CD8-positive, alpha-beta memory T cell (primary cell): ENCODE measurements around the gene PIGK. TPM values are rescaled to one million over a fixed set of nuclear protein-coding genes. Genes with fewer than 3 reads are reported as not detected.
A peak's percentile ranks its signal among the peaks of the same experiment; 100 is the strongest.
"Not testable (repeated sequence)": the region's sequence is repeated elsewhere in the genome, so short reads cannot be mapped to it uniquely, and the experiment has no call there.

Experiments used
- CTCF ChIA-PET: fragments of 350-600 bp; sonication (Branson Sonifier 250); formaldehyde crosslinking; loops from one replicate; lab custom pipeline; 2021; ENCODE audit warnings: antibody characterized with exemption; lab: Charles Lee
- POLR2A ChIA-PET: fragments of 350-600 bp; sonication (Branson Sonifier 250); formaldehyde crosslinking; loops from one replicate; lab custom pipeline; 2021; ENCODE audit warnings: antibody characterized with exemption; lab: Charles Lee
- DNase-seq, 5 donors: peaks; one replicate each; pipeline versions ENCODE4 v3.0.0 to v3.0.0-alpha.2; 2020 to 2022; ENCODE audit warnings: mixed read lengths in 1 of 5
- H3K27ac ChIP-seq: one replicate; pipeline ENCODE4 v1.7.0; 2013; ENCODE audit warnings: low read depth, mild to moderate bottlenecking, low read length, moderate library complexity
- H3K27me3 ChIP-seq: 2 replicates; pipeline ENCODE4 v1.7.0; 2013; ENCODE audit warnings: low read length, mild to moderate bottlenecking; ENCODE audit not compliant: insufficient read depth, poor library complexity, severe bottlenecking
- H3K36me3 ChIP-seq: 2 replicates; pipeline ENCODE4 v1.7.0; 2013; ENCODE audit warnings: mild to moderate bottlenecking, low read length, moderate library complexity; ENCODE audit not compliant: insufficient read depth
- H3K4me1 ChIP-seq: 2 replicates; pipeline ENCODE4 v1.7.0; 2013; ENCODE audit warnings: mild to moderate bottlenecking, low read length, moderate library complexity; ENCODE audit not compliant: insufficient read depth
- H3K4me3 ChIP-seq: 2 replicates; pipeline ENCODE4 v1.7.0; 2013; ENCODE audit warnings: mild to moderate bottlenecking, low read length
- H3K9me3 ChIP-seq: 2 replicates; pipeline ENCODE4 v1.7.0; 2013; ENCODE audit warnings: mild to moderate bottlenecking, low read length
- H3K27ac Mint-ChIP-seq, 8 donors: one replicate each; pipeline ENCODE4 v1.8.0; 2020 to 2021; ENCODE audit warnings: mixed read lengths in 8 of 8, mild to moderate bottlenecking in 6 of 8, inconsistent platforms in 3 of 8, moderate library complexity in 3 of 8
- H3K27me3 Mint-ChIP-seq, 2 donors: one replicate each; pipeline ENCODE4 v1.8.0; 2020 to 2021; ENCODE audit warnings: mixed read lengths in 2 of 2, mild to moderate bottlenecking in 1 of 2, moderate library complexity in 1 of 2
- H3K36me3 Mint-ChIP-seq, 3 donors: one replicate each; pipeline ENCODE4 v1.8.0; 2020 to 2021; ENCODE audit warnings: mixed read lengths in 3 of 3, inconsistent platforms in 1 of 3, mild to moderate bottlenecking in 1 of 3
- H3K4me1 Mint-ChIP-seq, 3 donors: one replicate each; pipeline ENCODE4 v1.8.0; 2020 to 2021; ENCODE audit warnings: mixed read lengths in 3 of 3, inconsistent platforms in 1 of 3, mild to moderate bottlenecking in 1 of 3
- H3K4me3 Mint-ChIP-seq, 7 donors: one replicate each; pipeline ENCODE4 v1.8.0; 2020 to 2021; ENCODE audit warnings: mixed read lengths in 7 of 7, mild to moderate bottlenecking in 6 of 7, moderate library complexity in 4 of 7, inconsistent platforms in 2 of 7
- H3K9me3 Mint-ChIP-seq, 5 donors: one replicate each; pipeline ENCODE4 v1.8.0; 2020 to 2022; ENCODE audit warnings: mixed read lengths in 5 of 5, mild to moderate bottlenecking in 3 of 5, moderate library complexity in 2 of 5, inconsistent platforms in 1 of 5
- polyA plus RNA-seq: library from polyadenylated mRNA; unstranded; fragments of 300-500 nt; fragmentation: Illumina TruSeq; gene quantifications from one replicate; pipeline ENCODE4 v1.2.3, GENCODE V29; 2021
- total RNA-seq, 2 experiments: library from RNA; stranded (reverse); gene quantifications; one replicate each; pipeline ENCODE4 v1.2.3, GENCODE V29; 2021

PIGK gene
- total and polyA plus RNA-seq, 3 experiments from 2014 or later, result 25.7 to 37.7 (median 25.7) TPM

DNA sequence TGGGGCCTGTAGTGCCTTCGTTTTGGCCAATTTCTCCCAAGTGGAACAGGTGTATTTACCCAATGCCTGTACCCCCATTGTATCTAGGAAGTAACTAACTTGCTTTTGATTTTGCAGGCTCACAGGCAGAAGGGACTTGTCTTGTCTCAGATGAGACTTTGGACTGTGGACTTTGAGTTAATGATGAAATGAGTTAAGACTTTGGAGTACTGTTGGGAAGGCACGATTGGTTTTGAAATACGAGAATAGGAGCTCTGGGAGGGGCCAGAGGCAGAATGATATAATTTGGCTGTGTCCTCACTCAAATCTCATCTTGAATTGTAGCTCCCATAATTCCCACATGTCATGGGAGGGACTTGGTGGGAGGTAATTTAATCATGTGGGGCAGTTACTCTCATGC lies 59.5 kb downstream of the PIGK start:
- POLR2A ChIA-PET, H3K27ac Mint-ChIP-seq, H3K4me3 ChIP-seq, H3K9me3 ChIP-seq, H3K27me3 Mint-ChIP-seq, DNase-seq, H3K4me1 ChIP-seq, H3K4me1 Mint-ChIP-seq, H3K9me3 Mint-ChIP-seq, H3K36me3 ChIP-seq, H3K27ac ChIP-seq, H3K27me3 ChIP-seq, H3K4me3 Mint-ChIP-seq: not testable (repeated sequence)
- CTCF ChIA-PET, result interaction anchor here (1.6 kb wide), 1 partner anchor 374 kb away, joined by 5 read pairs; no protein-coding TSS in a partner anchor
- peaks cover 40 to 66% (median 44%) of the 10 kb centered on the region in 3 donors for H3K36me3 Mint-ChIP-seq

DNA sequence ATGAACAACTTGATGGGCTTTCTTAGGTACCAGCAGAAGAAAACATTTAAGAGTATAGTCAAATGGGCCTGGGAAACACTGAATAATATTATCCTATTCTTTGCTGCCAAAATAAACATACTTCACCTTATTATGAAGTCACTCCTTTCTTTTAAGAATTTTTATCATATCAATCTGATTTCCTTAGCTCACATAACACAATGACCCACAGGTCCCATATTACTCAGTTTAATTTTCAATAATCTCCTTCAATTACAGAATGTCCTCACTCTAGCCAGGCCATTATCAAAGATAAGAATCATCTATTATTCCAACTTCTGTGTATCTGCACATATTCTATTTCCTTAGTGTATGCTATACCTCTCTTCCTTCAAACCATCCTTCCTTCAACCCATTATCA lies 63.0 kb downstream of the PIGK start:
- Mint-ChIP-seq H3K4me1 (peaks cover 2 to 4% (median 4%) of the 10 kb centered on the region in 3 donors), H3K4me3 (no peak overlapping the region), H3K27me3 (no peaks in the 10 kb centered on the region), H3K27ac (no peak overlapping the region), H3K9me3 (no peaks in the 10 kb centered on the region), H3K36me3 (peaks cover 29 to 48% (median 33%) of the 10 kb centered on the region in 3 donors)
- POLR2A ChIA-PET, result no interaction called here
- Histone ChIP-seq H3K4me3 (no peak overlapping the region), H3K27ac (no peak overlapping the region), H3K36me3 (no peaks in the 10 kb centered on the region), H3K27me3 (no peaks in the 10 kb centered on the region), H3K4me1 (no peaks in the 10 kb centered on the region), H3K9me3 (no peaks in the 10 kb centered on the region)
- CTCF ChIA-PET, result no interaction called here
- no peak for DNase-seq

DNA sequence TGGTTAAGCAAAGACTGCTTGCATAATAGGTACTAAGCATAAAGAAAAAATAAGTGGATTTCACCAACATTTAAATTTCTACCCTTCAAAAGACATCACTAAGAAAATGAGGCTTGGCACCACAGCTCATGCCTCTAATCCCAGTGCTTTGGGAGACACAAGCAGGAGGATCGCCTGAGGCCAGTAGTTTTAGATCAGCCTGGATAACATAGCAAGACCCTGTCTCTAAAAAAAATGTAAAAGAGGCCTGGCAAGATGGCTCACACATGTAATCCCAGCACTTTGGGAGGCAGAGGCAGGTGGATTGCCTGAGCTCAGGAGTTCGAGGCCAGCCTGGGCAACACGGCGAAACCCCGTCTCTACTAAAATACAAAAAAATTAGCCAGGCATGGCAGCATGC lies 73.0 kb downstream of the PIGK start:
- Mint-ChIP-seq H3K4me3 (no peak overlapping the region), H3K27ac (no peak overlapping the region), H3K27me3 (no peaks in the 10 kb centered on the region), H3K36me3 (peaks cover 0 to 5% (median 0%) of the 10 kb centered on the region in 3 donors), H3K9me3 (no peaks in the 10 kb centered on the region), H3K4me1 (peaks cover 14 to 27% (median 20%) of the 10 kb centered on the region in 3 donors)
- H3K4me1 ChIP-seq, result no peaks in the 10 kb centered on the region
- no peaks in the 10 kb centered on the region for H3K27me3 ChIP-seq
- no peak overlapping the region for H3K4me3 ChIP-seq
- CTCF ChIA-PET, result interaction anchor here (1.0 to 1.1 kb wide), 2 partner anchors 387 to 537 kb away, joined by 4 read pairs; no protein-coding TSS in a partner anchor
- no peaks in the 10 kb centered on the region for H3K36me3 ChIP-seq
- POLR2A ChIA-PET, result no interaction called here
- H3K9me3 ChIP-seq, result no peaks in the 10 kb centered on the region
- H3K27ac ChIP-seq, result no peak overlapping the region
- DNase-seq, result no peak

DNA sequence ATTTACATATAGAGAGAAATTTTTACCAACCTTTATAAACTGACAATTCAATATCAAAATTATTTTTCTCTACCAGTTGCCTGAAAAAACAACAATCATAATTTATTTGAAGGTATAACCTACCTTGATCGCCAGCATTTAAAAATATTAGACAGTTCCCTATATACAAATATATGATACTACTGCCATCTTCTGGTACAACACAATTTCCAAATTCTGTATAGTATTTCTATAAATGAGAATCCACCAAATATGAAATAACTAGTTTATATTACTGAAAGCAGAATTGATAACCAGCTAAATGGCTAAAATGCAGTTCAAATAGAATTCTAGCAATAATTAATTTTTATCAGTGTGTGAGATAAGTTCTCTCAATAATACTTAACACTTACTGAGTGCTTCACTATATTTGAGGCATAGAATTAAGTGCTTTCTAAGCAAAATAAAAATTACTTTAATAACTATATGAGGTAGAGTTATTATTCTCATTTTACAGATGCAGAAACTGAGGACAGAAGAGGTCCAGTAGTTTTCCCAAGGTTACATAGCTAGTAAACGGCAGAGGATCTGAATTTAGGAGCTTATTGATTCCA lies 75.6 kb downstream of the PIGK start:
- CTCF ChIA-PET, result interaction anchor here (2.7 kb wide), 1 partner anchor 990 kb away, joined by 11 read pairs; no protein-coding TSS in a partner anchor
- no peaks in the 10 kb centered on the region for H3K27me3 Mint-ChIP-seq
- no peak overlapping the region for H3K27ac ChIP-seq
- no peak overlapping the region for H3K4me3 ChIP-seq
- no peaks in the 10 kb centered on the region for H3K27me3 ChIP-seq
- POLR2A ChIA-PET, result no interaction called here
- no peaks in the 10 kb centered on the region for H3K9me3 Mint-ChIP-seq
- no peak overlapping the region for H3K4me3 Mint-ChIP-seq
- H3K36me3 ChIP-seq, result no peaks in the 10 kb centered on the region
- H3K9me3 ChIP-seq, result no peaks in the 10 kb centered on the region
- H3K36me3 Mint-ChIP-seq, result peaks cover 0 to 12% (median 2%) of the 10 kb centered on the region in 3 donors
- no peaks in the 10 kb centered on the region for H3K4me1 ChIP-seq
- DNase-seq, result peak in 1 of 5 donors; percentile 5
- peaks cover 3 to 6% (median 5%) of the 10 kb centered on the region in 3 donors for H3K4me1 Mint-ChIP-seq
- H3K27ac Mint-ChIP-seq, result no peak overlapping the region

DNA sequence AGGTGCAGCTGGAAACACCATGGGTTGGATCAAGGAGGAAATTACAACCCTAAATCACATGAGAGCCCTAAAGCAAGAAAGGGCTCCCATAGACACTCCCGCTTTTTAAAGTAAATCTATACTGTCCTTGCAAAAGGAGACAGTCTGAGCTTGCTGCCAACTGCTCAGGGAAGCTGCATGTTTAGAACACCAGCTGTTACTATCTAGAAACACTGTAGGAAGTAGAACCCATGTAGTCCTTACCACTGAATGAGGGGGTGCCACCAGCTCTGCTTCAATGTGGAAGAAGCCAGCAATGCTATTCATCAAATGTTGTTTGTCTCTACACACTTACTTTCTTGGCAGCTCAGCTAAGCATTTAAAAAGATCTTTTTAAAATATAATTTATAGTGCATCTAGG lies 79.8 kb downstream of the PIGK start:
- DNase-seq, result no peak
- Mint-ChIP-seq H3K4me3 (no peak overlapping the region), H3K9me3 (no peaks in the 10 kb centered on the region), H3K27me3 (no peaks in the 10 kb centered on the region), H3K4me1 (no peaks in the 10 kb centered on the region), H3K36me3 (peaks cover 0 to 10% (median 2%) of the 10 kb centered on the region in 3 donors), H3K27ac (no peak overlapping the region)
- Histone ChIP-seq H3K27ac (no peak overlapping the region), H3K4me3 (no peak overlapping the region), H3K4me1 (no peaks in the 10 kb centered on the region), H3K9me3 (no peaks in the 10 kb centered on the region), H3K36me3 (no peaks in the 10 kb centered on the region), H3K27me3 (no peaks in the 10 kb centered on the region)
- ChIA-PET POLR2A (no interaction called here), CTCF (no interaction called here)

DNA sequence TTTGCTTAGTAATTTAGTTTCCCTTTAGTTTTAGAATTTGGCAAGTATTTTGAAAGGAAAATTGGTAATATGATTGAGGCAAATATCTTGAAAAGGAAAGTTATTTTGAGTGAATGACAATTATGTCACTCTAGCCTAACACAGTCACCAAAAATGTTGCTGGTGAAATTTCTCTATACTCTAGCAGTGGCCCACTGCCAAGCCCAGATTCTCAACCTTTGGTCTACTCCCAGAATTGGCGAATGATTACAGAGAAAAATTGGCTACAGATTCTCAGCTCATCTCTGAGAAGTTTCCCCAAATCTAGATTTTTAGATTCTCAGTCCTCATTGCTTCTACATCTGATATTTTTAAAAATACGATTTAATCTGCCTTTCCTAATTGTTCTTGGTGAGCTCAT lies 84.9 kb downstream of the PIGK start:
- Mint-ChIP-seq H3K36me3 (peaks cover 0 to 11% (median 7%) of the 10 kb centered on the region in 3 donors), H3K27ac (peak overlapping the region in 1 of 8 donors; percentile 38), H3K4me3 (no peak overlapping the region), H3K4me1 (no peaks in the 10 kb centered on the region), H3K9me3 (no peaks in the 10 kb centered on the region), H3K27me3 (no peaks in the 10 kb centered on the region)
- H3K9me3 ChIP-seq, result no peaks in the 10 kb centered on the region
- H3K4me1 ChIP-seq, result no peaks in the 10 kb centered on the region
- no peak overlapping the region for H3K4me3 ChIP-seq
- H3K27me3 ChIP-seq, result no peaks in the 10 kb centered on the region
- H3K27ac ChIP-seq, result no peak overlapping the region
- ChIA-PET POLR2A (no interaction called here), CTCF (no interaction called here)
- H3K36me3 ChIP-seq, result no peaks in the 10 kb centered on the region
- no peak for DNase-seq

DNA sequence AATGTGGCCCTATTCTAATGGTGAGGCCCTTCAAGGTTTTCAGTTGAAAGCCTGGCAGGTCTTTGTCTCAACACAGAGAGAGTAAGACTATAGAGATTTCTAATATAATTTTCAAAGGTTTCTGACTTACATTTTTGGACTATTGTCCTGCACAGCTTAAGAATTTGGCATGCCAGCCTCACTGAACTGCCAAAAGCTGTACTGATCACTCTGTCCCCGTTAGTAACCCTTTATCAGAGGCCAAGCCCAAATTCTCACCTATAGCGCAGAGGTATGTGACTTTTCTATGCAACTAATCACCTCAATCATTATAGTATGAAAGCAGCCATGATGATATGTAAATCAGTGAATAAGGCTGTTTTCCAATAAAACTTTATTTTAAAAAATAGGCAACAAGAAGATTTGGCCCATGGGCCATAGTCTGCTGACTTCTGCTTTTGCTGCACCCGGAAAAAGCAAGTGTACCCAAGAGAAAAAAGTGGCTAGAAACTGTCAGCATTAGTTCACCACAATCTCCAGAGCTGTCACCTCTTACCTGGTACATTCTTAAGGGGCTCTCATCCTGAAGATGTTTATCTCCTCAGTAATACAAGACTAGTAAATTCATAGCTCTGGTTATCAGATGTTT lies 85.4 kb downstream of the PIGK start:
- Histone ChIP-seq H3K9me3 (no peaks in the 10 kb centered on the region), H3K4me1 (no peaks in the 10 kb centered on the region), H3K27ac (no peak overlapping the region), H3K27me3 (no peaks in the 10 kb centered on the region), H3K36me3 (no peaks in the 10 kb centered on the region), H3K4me3 (no peak overlapping the region)
- ChIA-PET POLR2A (no interaction called here), CTCF (no interaction called here)
- Mint-ChIP-seq H3K27ac (peak overlapping the region in 1 of 8 donors; percentile 38), H3K36me3 (peaks cover 0 to 8% (median 7%) of the 10 kb centered on the region in 3 donors), H3K27me3 (no peaks in the 10 kb centered on the region), H3K4me3 (no peak overlapping the region), H3K4me1 (no peaks in the 10 kb centered on the region), H3K9me3 (no peaks in the 10 kb centered on the region)
- DNase-seq, result no peak

DNA sequence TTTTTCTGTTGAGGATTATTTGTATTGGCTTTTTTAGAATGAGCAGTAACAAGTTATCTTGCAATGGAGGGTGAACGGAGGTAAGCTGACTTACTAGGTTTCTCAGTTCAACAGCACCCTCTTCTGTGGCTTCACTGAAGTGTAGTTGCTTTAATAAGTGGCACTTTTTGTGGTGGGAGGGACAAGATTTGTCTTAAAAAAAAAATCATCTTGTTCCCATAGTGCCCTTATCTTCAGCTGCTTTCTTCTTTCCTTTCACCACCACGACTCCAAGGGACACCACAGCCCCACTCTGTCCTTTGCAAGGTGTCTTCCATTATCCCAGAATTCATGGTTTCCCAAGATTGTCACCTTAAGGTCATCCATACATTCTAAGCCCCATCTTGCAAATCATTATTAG lies 92.9 kb downstream of the PIGK start:
- no peaks in the 10 kb centered on the region for H3K9me3 Mint-ChIP-seq
- no peaks in the 10 kb centered on the region for H3K4me1 ChIP-seq
- no peaks in the 10 kb centered on the region for H3K27me3 Mint-ChIP-seq
- ChIA-PET CTCF (interaction anchor here (2.1 kb wide), 1 partner anchor 972 kb away, joined by 8 read pairs; no protein-coding TSS in a partner anchor), POLR2A (no interaction called here)
- DNase-seq, result peak in 2 of 5 donors; percentile 5 to 27
- H3K27ac Mint-ChIP-seq, result no peak overlapping the region
- peaks cover 3 to 22% (median 12%) of the 10 kb centered on the region in 3 donors for H3K36me3 Mint-ChIP-seq
- no peak overlapping the region for H3K27ac ChIP-seq
- H3K4me3 Mint-ChIP-seq, result no peak overlapping the region
- H3K4me3 ChIP-seq, result no peak overlapping the region
- H3K4me1 Mint-ChIP-seq, result no peaks in the 10 kb centered on the region
- H3K27me3 ChIP-seq, result no peaks in the 10 kb centered on the region
- no peaks in the 10 kb centered on the region for H3K9me3 ChIP-seq
- no peaks in the 10 kb centered on the region for H3K36me3 ChIP-seq
